Retinal pigment epithelial cell (primary cell): ENCODE measurements around the gene PRRX1.

ENCODE experiments used
- DNase-seq: peaks from one replicate; pipeline ENCODE4 v3.0.0-alpha.2; 2010; ENCODE audit warnings: low read depth
- H3K4me3 ChIP-seq: 2 replicates; pipeline ENCODE4 v1.5.1; 2011; ENCODE audit warnings: mild to moderate bottlenecking, low read length, control low read depth, moderate library complexity
- TF ChIP-seq, protein P1 (sequence below): conservative IDR thresholded peaks from 2 replicates; pipeline ENCODE4 v1.5.1; 2011; ENCODE audit warnings: low read depth, low read length, control low read depth, inconsistent platforms

PRRX1 gene

GRCh38 chr1:170660281-170660713, 3.6 kb upstream of the PRRX1 start:
- TF ChIP-seq, protein P1, sequence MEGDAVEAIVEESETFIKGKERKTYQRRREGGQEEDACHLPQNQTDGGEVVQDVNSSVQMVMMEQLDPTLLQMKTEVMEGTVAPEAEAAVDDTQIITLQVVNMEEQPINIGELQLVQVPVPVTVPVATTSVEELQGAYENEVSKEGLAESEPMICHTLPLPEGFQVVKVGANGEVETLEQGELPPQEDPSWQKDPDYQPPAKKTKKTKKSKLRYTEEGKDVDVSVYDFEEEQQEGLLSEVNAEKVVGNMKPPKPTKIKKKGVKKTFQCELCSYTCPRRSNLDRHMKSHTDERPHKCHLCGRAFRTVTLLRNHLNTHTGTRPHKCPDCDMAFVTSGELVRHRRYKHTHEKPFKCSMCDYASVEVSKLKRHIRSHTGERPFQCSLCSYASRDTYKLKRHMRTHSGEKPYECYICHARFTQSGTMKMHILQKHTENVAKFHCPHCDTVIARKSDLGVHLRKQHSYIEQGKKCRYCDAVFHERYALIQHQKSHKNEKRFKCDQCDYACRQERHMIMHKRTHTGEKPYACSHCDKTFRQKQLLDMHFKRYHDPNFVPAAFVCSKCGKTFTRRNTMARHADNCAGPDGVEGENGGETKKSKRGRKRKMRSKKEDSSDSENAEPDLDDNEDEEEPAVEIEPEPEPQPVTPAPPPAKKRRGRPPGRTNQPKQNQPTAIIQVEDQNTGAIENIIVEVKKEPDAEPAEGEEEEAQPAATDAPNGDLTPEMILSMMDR = no peak
- DNase-seq = no peak
- no peak overlapping the region for H3K4me3 ChIP-seq

DNA sequence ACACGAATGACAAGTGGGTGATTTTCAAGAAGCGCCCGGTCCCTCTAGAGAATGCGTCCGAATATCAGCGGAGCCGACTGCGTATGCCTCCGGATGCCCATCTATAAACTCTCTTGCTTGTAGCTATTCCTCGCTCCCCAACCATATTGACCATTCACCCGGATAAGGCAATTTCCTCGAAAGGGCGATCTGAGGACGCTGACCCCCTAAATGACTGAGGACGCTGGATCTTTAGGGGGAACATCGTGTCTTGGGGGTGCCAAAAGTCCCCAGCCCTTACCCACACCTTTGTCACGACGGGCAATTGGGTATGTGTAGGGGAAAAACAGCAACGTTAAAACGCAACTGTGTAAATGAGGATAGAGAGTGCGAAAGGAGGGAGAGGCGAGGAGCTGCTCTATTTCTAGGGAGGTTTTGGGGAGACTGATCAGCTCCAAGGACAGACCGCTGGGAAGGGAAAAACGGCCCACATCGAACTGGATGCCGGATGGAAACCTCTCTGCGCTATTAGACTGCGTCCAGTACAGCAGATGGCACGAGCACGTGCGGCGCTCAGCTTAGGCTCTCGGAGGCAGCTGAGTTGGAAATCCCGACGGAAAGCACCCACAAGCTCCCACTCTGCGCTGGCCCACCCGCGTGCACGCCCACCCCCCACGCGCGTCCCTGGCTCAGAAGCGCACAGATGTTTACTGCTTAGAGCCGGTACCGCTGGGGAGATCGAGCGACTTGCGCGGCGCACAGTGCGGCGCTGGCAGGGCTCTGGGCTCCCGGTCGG, 2.9 kb upstream of the PRRX1 start:
- DNase-seq = no peak
- TF ChIP-seq, protein P1 = no peak
- peak overlapping the region; percentile 93 for H3K4me3 ChIP-seq

DNA sequence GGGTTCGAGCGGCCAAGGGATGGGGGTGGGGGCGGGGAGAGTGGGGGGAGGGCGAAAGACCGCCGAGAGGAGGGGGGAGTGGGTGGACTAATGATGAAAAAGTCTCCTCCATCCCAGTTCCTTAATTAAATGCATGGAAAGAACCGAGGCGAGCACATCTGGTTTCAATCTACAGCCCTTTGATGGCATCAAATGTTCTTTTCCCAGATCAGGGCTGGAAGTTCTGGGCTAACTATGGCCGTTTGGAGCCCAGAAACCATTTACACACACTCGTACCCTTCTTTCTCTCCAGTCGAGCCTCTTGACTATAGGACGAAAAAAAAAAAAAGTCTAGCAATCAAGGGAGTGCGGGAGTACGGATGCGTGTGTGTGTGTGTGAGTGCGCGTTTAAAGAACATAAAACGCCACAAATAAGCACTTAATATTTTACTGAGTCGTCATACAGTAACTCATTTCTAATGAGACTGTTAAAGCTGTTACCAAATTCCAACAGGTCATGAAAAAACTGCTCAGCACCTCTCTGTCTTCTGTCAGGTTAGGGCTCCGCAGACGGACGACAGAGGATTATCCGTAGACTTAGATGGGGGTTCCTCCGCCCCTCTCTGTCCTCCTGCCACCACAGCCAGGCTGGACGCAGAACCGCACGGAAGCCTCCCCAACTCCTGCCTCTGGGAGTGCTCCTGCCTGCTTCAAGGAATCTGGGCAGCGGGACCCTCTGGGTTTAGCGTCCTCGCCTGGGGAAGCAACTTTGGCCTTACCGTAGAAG, 2.1 kb upstream of the PRRX1 start:
- H3K4me3 ChIP-seq = peak overlapping the region; percentile 93
- DNase-seq = no peak
- TF ChIP-seq, protein P1 = no peak

DNA sequence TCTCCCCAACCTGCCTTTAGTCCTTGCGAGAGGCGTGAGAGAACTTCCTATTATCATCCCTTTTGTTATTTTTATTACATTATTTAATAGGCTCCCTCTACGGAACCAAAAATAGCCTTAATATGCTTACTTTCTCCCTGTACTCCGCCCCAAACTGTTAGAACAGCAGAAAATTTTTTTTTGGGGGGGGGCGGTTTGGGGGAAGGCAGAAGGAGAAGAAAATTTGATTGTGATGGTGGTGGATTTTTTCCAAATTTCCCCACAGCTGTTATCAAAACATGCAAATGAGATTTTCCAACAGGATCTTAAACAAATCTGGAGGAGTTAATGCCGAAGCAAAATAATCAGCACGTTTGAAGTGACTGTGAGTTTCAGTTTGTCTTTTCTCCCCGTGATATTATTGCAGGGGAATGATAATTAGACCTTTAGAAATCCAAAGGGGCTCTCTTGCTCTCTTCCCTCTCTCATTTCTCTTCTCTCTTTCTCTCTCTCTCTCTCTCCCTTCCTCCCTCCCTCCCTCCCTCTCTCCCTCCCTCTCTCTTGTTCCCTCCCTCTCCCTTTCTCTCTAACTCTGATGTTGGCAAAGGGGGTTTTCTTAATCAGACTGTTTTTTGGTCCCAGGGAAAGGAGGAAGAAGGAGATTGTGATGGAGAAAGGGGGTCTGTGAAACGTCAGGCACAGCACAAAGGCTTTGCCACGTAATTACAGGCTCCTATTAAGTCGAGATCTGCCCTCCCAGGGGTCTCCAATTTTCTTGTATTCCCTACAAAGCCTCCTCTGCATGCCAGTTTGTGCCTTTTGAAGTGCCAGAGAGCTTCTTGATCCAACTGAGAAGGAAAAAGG, 1.1 kb upstream of the PRRX1 start:
- TF ChIP-seq, protein P1 = no peak
- no peak for DNase-seq
- peak overlapping the region; percentile 93 for H3K4me3 ChIP-seq

- no peak for DNase-seq
- peak overlapping the region; percentile 93 for H3K4me3 ChIP-seq
- TF ChIP-seq, protein P1 = no peak
Observed at GRCh38 chr1:170663404-170664092, 383 bp upstream of the PRRX1 start.

DNA sequence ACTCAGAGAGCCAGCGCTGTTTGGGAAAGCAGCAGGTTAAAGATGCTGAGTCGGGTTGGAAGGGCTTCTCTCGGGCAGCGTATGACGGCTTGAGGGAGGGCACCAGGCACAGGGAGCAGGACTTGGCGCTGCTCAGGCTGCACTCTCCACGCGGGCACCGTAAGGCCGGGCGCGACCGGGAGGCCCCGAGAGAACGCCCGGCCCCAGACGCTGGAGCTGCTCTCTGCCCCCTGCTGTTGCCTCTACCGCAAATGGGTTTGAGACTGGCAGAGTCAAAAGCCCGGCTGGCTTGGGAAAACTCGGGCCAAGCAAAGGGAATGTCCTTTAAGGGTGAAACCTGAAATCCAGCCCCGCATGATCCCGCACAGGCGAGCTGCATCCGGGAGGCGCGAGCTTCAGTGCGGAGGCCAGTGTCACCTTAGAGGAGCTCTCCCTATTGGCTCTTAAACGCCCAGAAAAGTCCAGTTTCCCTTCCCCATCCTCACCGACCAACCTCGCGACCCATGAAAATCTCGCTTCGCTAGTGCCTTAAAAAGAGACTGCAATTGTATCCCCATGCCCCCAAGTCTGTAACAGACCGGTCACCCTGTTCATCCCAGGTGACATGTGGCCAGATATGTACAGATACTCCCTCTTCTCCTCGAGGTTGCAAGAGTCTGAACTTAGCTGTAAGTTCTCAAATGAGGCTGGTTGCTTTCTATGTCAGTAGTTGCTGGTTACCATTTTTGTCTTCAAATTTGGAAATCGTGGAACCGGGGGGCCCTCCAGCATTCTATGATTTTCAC, 1.1 kb downstream of the PRRX1 start:
- H3K4me3 ChIP-seq = peak overlapping the region; percentile 93
- DNase-seq = no peak
- TF ChIP-seq, protein P1 = peak; percentile 52
